Esophagus squamous epithelium (tissue), 5 donors: Measurements from ENCODE around the gene C5orf15. TPM values are rescaled to one million over a fixed set of nuclear protein-coding genes. Genes with fewer than 3 reads are reported as not detected.

Experiments used
- DNase-seq: peaks from one replicate; lab custom pipeline; 2025; lab: John Stamatoyannopoulos, UW
- H3K27ac ChIP-seq, 4 donors: fragments of 200-600 bp; sonication (generic); one replicate each; pipeline ENCODE4 v1.5.1; 2016 to 2019; ENCODE audit warnings: mild to moderate bottlenecking in 1 of 4
- H3K27me3 ChIP-seq, 4 donors: fragments of 200-600 bp; sonication (generic); 1 replicate in 3 of 4; 2 replicates in 1 of 4; pipeline versions ENCODE4 v1.5.1 to v1.6.0; 2017 to 2021; ENCODE audit warnings: antibody characterized with exemption in 1 of 4
- H3K36me3 ChIP-seq, 3 donors: fragments of 200-600 bp; sonication (generic); one replicate each; pipeline ENCODE4 v1.5.1; 2016 to 2019
- H3K4me1 ChIP-seq, 3 donors: fragments of 200-600 bp; sonication (generic); one replicate each; pipeline ENCODE4 v1.5.1; 2017 to 2019
- H3K4me3 ChIP-seq, 4 donors: fragments of 200-600 bp; sonication (generic); 1 replicate in 3 of 4; 2 replicates in 1 of 4; pipeline ENCODE4 v1.5.1; 2016 to 2019; ENCODE audit warnings: mild to moderate bottlenecking in 2 of 4, moderate library complexity in 1 of 4
- H3K9me3 ChIP-seq, 3 donors: fragments of 200-600 bp; sonication (generic); one replicate each; pipeline ENCODE4 v1.5.1; 2016 to 2019
- POLR2A ChIP-seq, 4 donors: fragments of 450-650 bp; IDR thresholded peaks; one replicate each; pipeline ENCODE4 v1.6.1; 2017; ENCODE audit warnings: antibody characterized with exemption in 4 of 4, mild to moderate bottlenecking in 4 of 4, moderate library complexity in 3 of 4
- WGBS, 2 donors: methylation state at CpG; one replicate each; pipeline ENCODE4 v1.1.5; 2018; 5-methylcytosine and 5-hydroxymethylcytosine counted together
- intact Hi-C: fragments of 100-400 bp; cut with DNase I; formaldehyde crosslinking; loops from one replicate; pipeline ENCODE4 v1.15.0; 2022
- total RNA-seq, 4 donors: library from RNA; depleted of rRNA; stranded (reverse); fragments of >200 nt; gene quantifications; one replicate each; pipeline ENCODE4 v1.1.0, GENCODE V29; 2016
- TF ChIP-seq, protein P1 (sequence below), 6 experiments: fragments of 450-650 bp in 4 of 6; fragments of 200-600 bp in 2 of 6; sonication (generic) in 2 of 6; IDR thresholded peaks; one replicate each; pipeline ENCODE4 v1.5.1; 2016 to 2019; ENCODE audit warnings: antibody characterized with exemption in 6 of 6, mild to moderate bottlenecking in 4 of 6, moderate library complexity in 4 of 6
- donor health status: DM: yes; HTN: yes; CAD: no.

The C5orf15 gene
- total RNA-seq, 4 donors from 2014 or later = 16.5 to 38.0 (median 22.0) TPM

- H3K4me3 ChIP-seq = no peak overlapping the region
- WGBS, 2 donors = 79 to 86% methylated on average over 3 of the region's 3 CpGs
- TF ChIP-seq, protein P1, sequence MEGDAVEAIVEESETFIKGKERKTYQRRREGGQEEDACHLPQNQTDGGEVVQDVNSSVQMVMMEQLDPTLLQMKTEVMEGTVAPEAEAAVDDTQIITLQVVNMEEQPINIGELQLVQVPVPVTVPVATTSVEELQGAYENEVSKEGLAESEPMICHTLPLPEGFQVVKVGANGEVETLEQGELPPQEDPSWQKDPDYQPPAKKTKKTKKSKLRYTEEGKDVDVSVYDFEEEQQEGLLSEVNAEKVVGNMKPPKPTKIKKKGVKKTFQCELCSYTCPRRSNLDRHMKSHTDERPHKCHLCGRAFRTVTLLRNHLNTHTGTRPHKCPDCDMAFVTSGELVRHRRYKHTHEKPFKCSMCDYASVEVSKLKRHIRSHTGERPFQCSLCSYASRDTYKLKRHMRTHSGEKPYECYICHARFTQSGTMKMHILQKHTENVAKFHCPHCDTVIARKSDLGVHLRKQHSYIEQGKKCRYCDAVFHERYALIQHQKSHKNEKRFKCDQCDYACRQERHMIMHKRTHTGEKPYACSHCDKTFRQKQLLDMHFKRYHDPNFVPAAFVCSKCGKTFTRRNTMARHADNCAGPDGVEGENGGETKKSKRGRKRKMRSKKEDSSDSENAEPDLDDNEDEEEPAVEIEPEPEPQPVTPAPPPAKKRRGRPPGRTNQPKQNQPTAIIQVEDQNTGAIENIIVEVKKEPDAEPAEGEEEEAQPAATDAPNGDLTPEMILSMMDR (IDR thresholded peaks at IDR 0.05) = no peak
- no peak for TF ChIP-seq POLR2A (IDR thresholded peaks at IDR 0.05)
- no peak for DNase-seq
- intact Hi-C loops = no loop called here
- peaks cover 7 to 100% (median 21%) of the 10 kb centered on the region in 3 donors for H3K36me3 ChIP-seq
- H3K9me3 ChIP-seq = no peaks in the 10 kb centered on the region
- H3K27me3 ChIP-seq = no peaks in the 10 kb centered on the region
- peaks cover 0 to 6% (median 0%) of the 10 kb centered on the region in 3 donors for H3K4me1 ChIP-seq
- no peak overlapping the region for H3K27ac ChIP-seq
These were observed 17.2 kb upstream of the C5orf15 start for GRCh38 chr5:133985540-133986180.

- intact Hi-C loops = no loop called here
- peaks cover 0 to 98% (median 9%) of the 10 kb centered on the region in 3 donors for H3K36me3 ChIP-seq
- no peak overlapping the region for H3K27ac ChIP-seq
- H3K27me3 ChIP-seq = no peaks in the 10 kb centered on the region
- no peak for DNase-seq
- no peaks in the 10 kb centered on the region for H3K9me3 ChIP-seq
- TF ChIP-seq, protein P1 (IDR thresholded peaks at IDR 0.05) = no peak
- no peak for TF ChIP-seq POLR2A (IDR thresholded peaks at IDR 0.05)
- WGBS, 2 donors = 80 to 88% methylated on average over 5 of the region's 5 CpGs
- peaks cover 0 to 8% (median 0%) of the 10 kb centered on the region in 3 donors for H3K4me1 ChIP-seq
- no peak overlapping the region for H3K4me3 ChIP-seq
These were observed 15.2 kb upstream of the C5orf15 start for GRCh38 chr5:133983674-133984073.

GRCh38 chr5:133981714-133982113, 13.3 kb upstream of the C5orf15 start:
- Histone ChIP-seq H3K9me3 (no peaks in the 10 kb centered on the region), H3K27me3 (no peaks in the 10 kb centered on the region), H3K4me3 (no peak overlapping the region), H3K36me3 (peaks cover 0 to 98% (median 22%) of the 10 kb centered on the region in 3 donors), H3K4me1 (peaks cover 0 to 26% (median 10%) of the 10 kb centered on the region in 3 donors), H3K27ac (no peak overlapping the region)
- no peak for TF ChIP-seq POLR2A (IDR thresholded peaks at IDR 0.05)
- TF ChIP-seq, protein P1 (IDR thresholded peaks at IDR 0.05) = no peak
- intact Hi-C loops = no loop called here
- no peak for DNase-seq
- 38 to 63% methylated on average over 1 of the region's 1 CpG for WGBS, 2 donors

- H3K4me3 ChIP-seq = no peak overlapping the region
- WGBS, 2 donors = 71 to 81% methylated on average over 7 of the region's 7 CpGs
- peaks cover 4 to 98% (median 25%) of the 10 kb centered on the region in 3 donors for H3K36me3 ChIP-seq
- H3K27ac ChIP-seq = no peak overlapping the region
- no peaks in the 10 kb centered on the region for H3K27me3 ChIP-seq
- DNase-seq = no peak
- no peak for TF ChIP-seq POLR2A (IDR thresholded peaks at IDR 0.05)
- TF ChIP-seq, protein P1 (IDR thresholded peaks at IDR 0.05) = no peak
- H3K9me3 ChIP-seq = no peaks in the 10 kb centered on the region
- H3K4me1 ChIP-seq = peaks cover 0 to 23% (median 10%) of the 10 kb centered on the region in 3 donors
- intact Hi-C loops = no loop called here
These were observed 12.2 kb upstream of the C5orf15 start for GRCh38 chr5:133980652-133981051.

DNA sequence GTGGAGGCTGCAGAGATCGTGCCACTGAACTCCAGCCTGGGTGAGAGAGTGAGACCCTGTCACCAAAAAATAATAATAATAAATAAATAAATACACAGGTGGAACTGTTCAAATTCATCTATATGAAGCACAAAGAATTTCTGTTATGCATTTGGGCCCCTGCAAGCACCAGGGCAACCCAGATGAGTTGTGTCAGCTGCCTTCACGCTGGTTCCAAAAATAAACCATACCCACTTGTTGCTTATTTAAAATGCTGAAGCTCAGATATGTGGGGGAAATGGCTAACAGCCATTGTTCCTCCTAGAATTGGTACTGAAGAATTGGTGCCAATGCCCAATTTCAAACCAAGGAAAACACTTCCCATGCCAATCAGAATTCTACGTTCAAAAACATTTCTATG, 10.5 kb upstream of the C5orf15 start:
- no peak for DNase-seq
- no peaks in the 10 kb centered on the region for H3K27me3 ChIP-seq
- peaks cover 0 to 23% (median 10%) of the 10 kb centered on the region in 3 donors for H3K4me1 ChIP-seq
- no peak overlapping the region for H3K27ac ChIP-seq
- peaks cover 18 to 98% (median 42%) of the 10 kb centered on the region in 3 donors for H3K36me3 ChIP-seq
- no peaks in the 10 kb centered on the region for H3K9me3 ChIP-seq
- intact Hi-C loops = no loop called here
- WGBS, 2 donors = 79 to 86% methylated on average over 3 of the region's 3 CpGs
- TF ChIP-seq, protein P1 (IDR thresholded peaks at IDR 0.05) = no peak
- TF ChIP-seq POLR2A (IDR thresholded peaks at IDR 0.05) = no peak
- no peak overlapping the region for H3K4me3 ChIP-seq
